HG02763 (cell line): ENCODE results near the gene TRAP1.
"Not testable (repeated sequence)": the region's sequence is repeated elsewhere in the genome, so short reads cannot be mapped to it uniquely, and the experiment has no call there.

Experiments
- ATAC-seq: cut with Tn5 transposase; IDR thresholded peaks from one replicate; pipeline ENCODE4 v1.9.1; 2021; ENCODE audit warnings: mild to moderate bottlenecking, moderate library complexity; ENCODE audit not compliant: unreplicated experiment

TRAP1 gene

DNA sequence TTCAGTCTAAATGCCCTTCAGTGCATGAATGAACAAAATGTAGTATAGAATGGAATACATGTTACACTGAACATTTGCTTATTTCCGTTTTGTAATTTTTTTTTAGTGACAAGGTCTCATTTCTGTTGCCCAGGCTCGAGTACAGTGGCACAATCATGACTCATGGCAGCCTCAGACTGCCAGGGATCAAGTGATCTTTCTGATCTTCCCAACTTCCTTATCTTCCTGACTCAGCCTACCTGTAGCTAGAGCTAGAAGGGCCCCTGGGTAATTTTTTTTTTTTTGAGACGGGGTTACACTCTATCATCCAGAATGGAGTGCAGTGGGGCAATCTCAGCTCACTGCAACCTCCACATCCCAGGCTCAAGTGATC lies 98.6 kb downstream of the TRAP1 start:
- no peak for ATAC-seq

DNA sequence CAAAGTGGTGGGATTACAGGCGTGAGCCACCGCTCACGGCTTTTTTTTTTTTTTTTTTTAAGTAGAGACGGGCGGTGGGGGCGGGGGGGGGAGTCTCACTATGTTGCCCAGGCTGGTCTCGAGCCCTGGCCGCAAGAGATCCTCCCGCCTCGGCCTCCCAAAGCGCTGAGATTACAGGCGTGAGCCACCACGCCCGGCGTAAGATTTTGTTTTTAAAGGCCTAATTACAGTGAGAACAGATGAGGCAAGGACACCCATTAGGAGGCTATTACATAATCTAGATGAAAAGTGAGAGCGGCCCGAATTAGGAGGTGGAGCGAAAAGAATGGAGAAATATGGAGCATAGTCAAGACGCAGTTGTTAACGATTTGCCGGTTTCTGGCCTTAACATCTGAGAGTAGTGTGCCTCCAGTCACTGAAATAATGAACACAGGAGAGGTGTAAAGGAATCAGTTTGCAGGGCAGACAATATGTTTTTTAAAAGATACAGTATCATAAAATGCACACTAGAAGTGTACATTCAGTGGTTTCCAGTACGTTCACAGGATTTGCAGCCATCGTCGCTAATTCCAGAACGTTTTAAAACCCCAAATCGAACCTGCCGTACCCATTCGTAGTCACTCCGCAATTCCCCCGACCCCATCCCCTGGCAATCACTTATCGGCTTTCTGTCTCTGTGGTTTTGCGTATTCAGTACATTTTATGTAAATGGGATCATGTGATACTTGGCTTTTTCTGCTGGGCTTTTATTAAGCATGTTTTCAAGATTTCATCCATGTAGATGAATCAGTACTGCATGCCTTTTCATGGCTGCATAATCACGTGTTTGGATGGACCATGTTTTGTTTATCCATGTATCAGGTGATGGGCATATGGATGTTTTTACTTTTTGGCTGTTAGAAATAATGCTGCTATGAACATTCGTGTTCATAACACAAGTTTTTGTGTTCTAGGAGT lies 104.5 kb downstream of the TRAP1 start:
- no peak for ATAC-seq

GRCh38 chr16:3611146-3611975 lies 106.0 kb downstream of the TRAP1 start, which contains the start of gene SLX4:
Gene SLX4 (minus strand): TSS chr16:3611606. CDS start chr16:3608964, 2,642 bp downstream.
- peak; percentile 88 for ATAC-seq

GRCh38 chr16:3610698-3611145 lies 106.6 kb downstream of the TRAP1 start:
- no peak for ATAC-seq

- no peak for ATAC-seq
Observed at GRCh38 chr16:3609895-3610697, 107.2 kb downstream of the TRAP1 start.

- ATAC-seq = not testable (repeated sequence)
Observed at GRCh38 chr16:3608976-3609375, 108.3 kb downstream of the TRAP1 start.

GRCh38 chr16:3608069-3608468 lies 109.3 kb downstream of the TRAP1 start:
- ATAC-seq = no peak
